GM12801 (cell line): ENCODE data around the gene TPM2.

Source experiments
- CTCF ChIP-seq: IDR thresholded peaks from one replicate; pipeline ENCODE4 v1.5.1; 2011; ENCODE audit warnings: control low read depth; ENCODE audit not compliant: insufficient read length; ENCODE audit errors: extremely low read depth

The TPM2 gene

DNA sequence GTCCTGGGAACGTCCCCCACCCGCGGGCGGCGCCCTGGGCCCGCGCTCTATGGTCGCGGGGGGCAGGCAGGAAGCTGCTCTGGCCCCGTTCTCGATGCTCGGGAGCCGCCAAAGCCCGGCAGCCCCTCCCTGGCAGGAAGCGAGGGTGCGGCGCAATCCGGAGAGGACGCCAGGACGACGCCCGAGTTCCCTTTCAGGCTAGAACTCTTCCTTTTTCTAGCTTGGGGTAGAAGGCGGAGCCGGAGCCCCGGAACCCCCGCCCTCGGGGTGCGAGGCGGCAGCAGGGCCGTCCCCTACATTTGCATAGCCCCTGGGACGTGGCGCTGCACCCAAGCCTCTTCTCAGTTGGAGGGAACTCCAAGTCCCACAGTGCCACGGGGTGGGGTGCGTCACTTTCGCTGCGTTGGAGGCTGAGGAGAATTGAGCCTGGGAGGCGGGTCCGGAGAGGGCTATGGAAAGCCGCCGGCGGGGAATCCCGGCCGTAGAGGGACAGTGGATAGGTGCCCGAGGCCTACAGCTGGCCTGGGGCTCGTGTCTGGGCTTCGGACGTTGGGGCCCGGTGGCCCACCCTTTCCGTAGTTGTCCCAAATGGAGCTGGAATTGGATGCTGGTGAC is 42.6 kb upstream of the TPM2 start, which contains the start of the genes CREB3 and TLN1:
TSS of gene CREB3 (plus strand) at position 482 of the 615 bp plus-strand sequence. CDS start at position 589, 107 bp downstream.
TSS of gene TLN1 (minus strand) at position 11 of the 615 bp plus-strand sequence. CDS start 6,501 bp downstream, outside the sequence.
- no peak for TF ChIP-seq CTCF

DNA sequence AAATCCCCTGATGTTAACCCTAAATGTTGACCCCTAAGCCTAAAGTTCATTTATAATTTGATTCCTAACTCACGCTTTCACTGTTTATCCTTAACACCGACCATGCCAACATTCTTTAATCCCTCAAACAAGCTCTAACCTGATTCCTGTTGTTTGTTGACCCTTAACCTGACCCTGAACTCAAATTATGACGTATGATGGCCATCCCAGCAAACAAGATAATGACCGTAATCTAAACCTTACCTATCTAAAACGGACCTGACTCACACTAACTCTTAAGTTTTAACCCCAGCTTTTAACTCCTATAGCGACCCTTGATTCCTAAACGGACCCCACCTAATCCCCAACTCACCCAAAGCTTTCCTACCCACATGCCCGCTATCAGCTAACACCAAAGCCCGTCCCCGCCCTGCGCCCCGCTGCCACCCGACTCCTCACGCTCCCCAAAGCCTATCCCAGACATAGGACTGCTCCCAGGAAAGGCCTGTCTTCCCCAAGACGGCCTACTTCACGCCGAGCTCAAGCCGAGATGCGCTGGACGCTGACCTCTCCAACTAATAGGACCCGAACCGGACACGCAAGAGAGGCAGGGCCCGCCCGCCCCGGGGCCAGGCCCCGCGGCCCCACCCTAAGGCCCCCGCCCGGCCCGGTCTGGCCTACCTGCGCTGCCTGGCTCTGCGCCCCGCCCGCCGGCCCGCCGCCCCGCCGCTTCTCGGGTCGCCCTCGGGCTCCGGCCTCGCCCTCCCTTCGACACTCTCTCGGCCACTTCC is 41.9 kb upstream of the TPM2 start:
- no peak for TF ChIP-seq CTCF

GRCh38 chr9:35730486-35730854 is 40.7 kb upstream of the TPM2 start:
- no peak for TF ChIP-seq CTCF

DNA sequence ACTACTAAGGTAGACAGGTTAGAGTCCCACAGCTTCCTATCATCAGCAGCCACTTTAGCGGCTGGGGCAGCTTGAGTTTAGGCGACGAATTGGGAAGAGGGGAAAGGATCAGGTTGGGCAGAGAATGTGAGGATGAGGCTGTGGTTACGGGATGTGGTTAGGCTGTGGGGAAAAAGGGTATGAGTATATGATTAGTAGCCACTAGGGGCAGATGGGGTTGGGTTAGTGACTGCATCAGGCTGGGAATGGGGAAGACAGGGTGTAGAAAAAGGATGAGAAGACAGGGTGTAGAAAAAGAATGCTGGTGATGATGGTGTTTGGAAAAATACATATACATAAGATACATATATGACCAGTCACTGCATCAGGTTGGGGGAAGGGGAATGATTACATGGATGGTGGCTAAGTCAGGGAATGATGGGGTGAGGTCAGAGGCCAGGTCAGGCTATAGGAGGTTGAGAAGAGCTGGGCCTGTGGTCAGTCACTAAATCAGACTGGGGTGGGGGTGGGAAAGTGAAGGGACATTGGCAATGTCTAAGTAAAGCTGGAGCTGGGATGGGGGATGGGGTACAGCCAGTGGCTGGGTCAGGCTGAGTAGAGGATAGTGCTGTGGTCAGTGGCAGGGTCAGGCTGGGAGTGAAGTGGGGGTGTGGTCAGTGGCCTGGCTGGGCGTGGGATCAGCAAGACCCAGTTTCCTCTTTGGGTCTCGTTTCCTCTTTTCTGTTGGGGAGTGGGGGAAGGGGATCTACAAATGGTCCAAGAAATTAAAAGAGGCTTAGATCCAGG is 40.2 kb upstream of the TPM2 start:
- TF ChIP-seq CTCF = no peak

GRCh38 chr9:35729101-35729500 is 39.4 kb upstream of the TPM2 start:
- TF ChIP-seq CTCF = no peak

GRCh38 chr9:35728041-35728971 is 38.6 kb upstream of the TPM2 start:
- no peak for TF ChIP-seq CTCF
